Measurements from ENCODE around the gene CDCA5. TPM values are rescaled to one million over a fixed set of nuclear protein-coding genes. Genes with fewer than 3 reads are reported as not detected.
A peak's percentile ranks its signal among the peaks of the same experiment; 100 is the strongest.

Gene CDCA5
- total RNA-seq, 1 donor from 2014 or later = 16.5 TPM

DNA sequence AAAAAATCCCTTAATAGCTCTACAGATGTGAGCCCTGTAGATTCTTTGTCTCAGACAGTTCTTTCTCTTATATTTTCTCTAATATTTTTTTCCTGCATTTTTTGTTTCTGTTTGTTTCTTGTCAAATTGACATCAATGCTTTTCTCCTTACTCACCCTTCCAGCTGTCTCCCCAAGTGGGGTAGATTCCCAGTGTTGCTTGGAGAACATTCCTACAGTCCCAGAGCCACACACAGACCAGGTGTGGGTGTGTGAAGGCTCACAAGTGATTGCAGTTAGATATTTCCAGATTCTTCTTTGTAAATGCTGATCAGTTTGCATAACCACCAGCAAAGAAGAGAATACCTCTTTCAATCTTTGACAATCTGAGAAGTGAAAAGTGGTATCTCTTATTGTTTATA is 19.6 kb upstream of the CDCA5 start:
- no peak overlapping the region for H3K27ac Mint-ChIP-seq
- H3K4me1 Mint-ChIP-seq = peaks cover 3% of the 10 kb centered on the region
- TF ChIP-seq, protein P1, sequence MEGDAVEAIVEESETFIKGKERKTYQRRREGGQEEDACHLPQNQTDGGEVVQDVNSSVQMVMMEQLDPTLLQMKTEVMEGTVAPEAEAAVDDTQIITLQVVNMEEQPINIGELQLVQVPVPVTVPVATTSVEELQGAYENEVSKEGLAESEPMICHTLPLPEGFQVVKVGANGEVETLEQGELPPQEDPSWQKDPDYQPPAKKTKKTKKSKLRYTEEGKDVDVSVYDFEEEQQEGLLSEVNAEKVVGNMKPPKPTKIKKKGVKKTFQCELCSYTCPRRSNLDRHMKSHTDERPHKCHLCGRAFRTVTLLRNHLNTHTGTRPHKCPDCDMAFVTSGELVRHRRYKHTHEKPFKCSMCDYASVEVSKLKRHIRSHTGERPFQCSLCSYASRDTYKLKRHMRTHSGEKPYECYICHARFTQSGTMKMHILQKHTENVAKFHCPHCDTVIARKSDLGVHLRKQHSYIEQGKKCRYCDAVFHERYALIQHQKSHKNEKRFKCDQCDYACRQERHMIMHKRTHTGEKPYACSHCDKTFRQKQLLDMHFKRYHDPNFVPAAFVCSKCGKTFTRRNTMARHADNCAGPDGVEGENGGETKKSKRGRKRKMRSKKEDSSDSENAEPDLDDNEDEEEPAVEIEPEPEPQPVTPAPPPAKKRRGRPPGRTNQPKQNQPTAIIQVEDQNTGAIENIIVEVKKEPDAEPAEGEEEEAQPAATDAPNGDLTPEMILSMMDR (IDR thresholded peaks at IDR 0.05; ENCODE audit: unreplicated experiment) = no peak
- no peak overlapping the region for H3K4me3 Mint-ChIP-seq
- H3K9me3 Mint-ChIP-seq = no peaks in the 10 kb centered on the region
- H3K36me3 Mint-ChIP-seq = no peaks in the 10 kb centered on the region
- H3K27me3 Mint-ChIP-seq (ENCODE audit: low read depth) = no peaks in the 10 kb centered on the region
- DNase-seq (ENCODE audit: low spot score in 2 of 2, unreplicated experiment in 2 of 2) = no peak

DNA sequence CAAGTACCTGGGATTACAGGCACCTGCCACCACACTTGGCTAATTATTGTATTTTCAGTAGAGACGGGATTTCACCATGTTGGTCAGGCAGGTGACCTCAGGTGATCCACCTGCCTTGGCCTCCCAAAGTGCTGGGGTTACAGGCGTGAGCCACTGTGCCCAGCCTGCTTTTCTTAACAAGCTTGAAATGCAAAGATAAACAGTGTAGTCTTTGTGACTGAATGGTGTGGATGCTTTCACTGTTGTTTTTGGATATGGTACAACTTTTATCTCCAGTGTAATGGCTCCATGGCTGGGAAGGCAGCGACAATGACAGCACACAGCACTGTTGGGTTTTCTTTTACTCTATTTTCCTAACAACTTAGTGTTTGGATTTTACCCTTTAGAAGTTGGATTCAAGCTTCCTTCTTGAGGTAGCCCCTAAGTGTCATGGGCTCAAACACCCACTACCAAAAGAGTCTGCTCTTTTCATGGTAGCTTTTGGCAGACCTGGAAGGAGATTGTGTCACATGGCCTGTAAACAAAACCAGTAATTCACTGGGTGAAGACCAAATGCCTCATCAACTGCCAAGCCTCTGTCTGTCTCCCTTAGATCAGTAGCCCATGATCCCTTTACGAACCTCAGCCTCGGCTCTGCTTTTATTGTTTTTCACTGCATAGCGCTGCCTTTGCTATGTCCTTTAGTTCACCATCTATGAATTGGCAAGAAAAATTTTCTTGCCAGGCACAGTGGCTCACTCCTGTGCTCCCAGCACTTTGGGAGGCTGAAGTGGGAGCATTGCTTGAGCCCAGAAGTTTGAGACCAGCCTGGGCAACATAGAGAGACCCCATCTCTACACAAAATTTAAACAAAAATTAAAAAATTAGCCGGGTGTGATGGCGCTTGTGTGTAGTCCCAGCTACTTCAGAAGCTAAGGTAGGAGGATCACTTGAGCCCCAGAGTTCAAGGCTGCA is 18.6 kb upstream of the CDCA5 start:
- Mint-ChIP-seq H3K9me3 (no peaks in the 10 kb centered on the region), H3K27me3 (ENCODE audit: low read depth) (no peaks in the 10 kb centered on the region), H3K36me3 (no peaks in the 10 kb centered on the region), H3K27ac (no peak overlapping the region), H3K4me1 (peaks cover 3% of the 10 kb centered on the region), H3K4me3 (no peak overlapping the region)
- TF ChIP-seq, protein P1 (IDR thresholded peaks at IDR 0.05; ENCODE audit: unreplicated experiment) = no peak
- no peak for DNase-seq (ENCODE audit: low spot score in 2 of 2, unreplicated experiment in 2 of 2)

DNA sequence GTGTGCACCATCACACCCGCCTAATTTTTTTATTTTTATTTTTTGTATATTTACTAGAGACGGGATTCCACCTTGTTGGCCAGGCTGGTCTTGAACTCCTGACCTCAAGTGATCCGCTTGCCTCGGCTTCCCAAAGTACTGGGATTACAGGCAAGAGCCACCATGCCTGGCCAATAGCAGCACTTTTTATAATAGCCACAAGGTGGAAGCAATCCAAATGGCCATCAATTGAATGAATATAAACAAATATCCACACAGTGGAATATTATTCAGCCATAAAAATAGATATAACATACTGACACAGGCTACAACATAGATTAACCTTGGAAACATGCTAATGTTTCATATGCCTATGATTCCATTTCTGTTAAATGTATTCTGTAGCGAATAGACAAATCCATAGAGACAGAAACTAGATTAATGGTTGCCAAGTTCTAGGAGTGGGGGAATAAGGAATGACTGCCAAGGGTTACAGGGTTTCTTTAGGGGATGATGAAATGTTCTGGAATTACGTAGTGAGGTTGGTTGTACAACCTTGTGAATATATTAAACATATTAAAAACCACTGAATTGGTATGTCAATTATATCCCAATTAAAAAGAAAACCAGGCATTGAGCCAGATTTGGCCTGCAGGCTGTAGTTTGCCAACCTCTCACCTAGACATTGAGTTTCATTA is 17.0 kb upstream of the CDCA5 start:
- TF ChIP-seq, protein P1 (IDR thresholded peaks at IDR 0.05; ENCODE audit: unreplicated experiment) = peak; percentile 44
- no peaks in the 10 kb centered on the region for H3K9me3 Mint-ChIP-seq
- no peak for DNase-seq (ENCODE audit: low spot score in 2 of 2, unreplicated experiment in 2 of 2)
- no peak overlapping the region for H3K4me3 Mint-ChIP-seq
- peaks cover 9% of the 10 kb centered on the region for H3K4me1 Mint-ChIP-seq
- H3K27ac Mint-ChIP-seq = no peak overlapping the region
- H3K27me3 Mint-ChIP-seq (ENCODE audit: low read depth) = no peaks in the 10 kb centered on the region
- no peaks in the 10 kb centered on the region for H3K36me3 Mint-ChIP-seq

DNA sequence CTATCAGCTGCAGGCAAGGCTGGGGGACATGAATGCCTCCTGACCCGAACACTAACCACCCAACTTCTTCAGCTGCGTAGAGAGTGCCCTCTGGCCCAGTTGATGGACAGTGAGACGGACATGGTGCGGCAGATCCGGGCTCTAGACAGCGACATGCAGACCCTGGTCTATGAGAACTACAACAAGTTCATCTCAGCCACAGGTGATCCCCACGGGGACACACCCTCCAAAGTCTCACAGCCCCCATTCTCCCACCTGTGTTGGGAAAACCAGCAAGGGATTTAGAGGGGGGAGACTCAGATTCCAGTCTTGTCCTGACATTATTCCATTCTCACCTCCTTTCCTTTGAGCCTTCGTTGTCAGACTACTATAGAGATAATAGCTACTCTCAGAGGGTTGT is 13.1 kb upstream of the CDCA5 start:
- peak overlapping the region; percentile 89 for H3K4me3 Mint-ChIP-seq
- no peak for DNase-seq (ENCODE audit: low spot score in 2 of 2, unreplicated experiment in 2 of 2)
- H3K9me3 Mint-ChIP-seq = no peaks in the 10 kb centered on the region
- no peaks in the 10 kb centered on the region for H3K36me3 Mint-ChIP-seq
- H3K27me3 Mint-ChIP-seq (ENCODE audit: low read depth) = no peaks in the 10 kb centered on the region
- H3K27ac Mint-ChIP-seq = peak overlapping the region; percentile 34
- H3K4me1 Mint-ChIP-seq = peaks cover 8% of the 10 kb centered on the region
- TF ChIP-seq, protein P1 (IDR thresholded peaks at IDR 0.05; ENCODE audit: unreplicated experiment) = no peak

DNA sequence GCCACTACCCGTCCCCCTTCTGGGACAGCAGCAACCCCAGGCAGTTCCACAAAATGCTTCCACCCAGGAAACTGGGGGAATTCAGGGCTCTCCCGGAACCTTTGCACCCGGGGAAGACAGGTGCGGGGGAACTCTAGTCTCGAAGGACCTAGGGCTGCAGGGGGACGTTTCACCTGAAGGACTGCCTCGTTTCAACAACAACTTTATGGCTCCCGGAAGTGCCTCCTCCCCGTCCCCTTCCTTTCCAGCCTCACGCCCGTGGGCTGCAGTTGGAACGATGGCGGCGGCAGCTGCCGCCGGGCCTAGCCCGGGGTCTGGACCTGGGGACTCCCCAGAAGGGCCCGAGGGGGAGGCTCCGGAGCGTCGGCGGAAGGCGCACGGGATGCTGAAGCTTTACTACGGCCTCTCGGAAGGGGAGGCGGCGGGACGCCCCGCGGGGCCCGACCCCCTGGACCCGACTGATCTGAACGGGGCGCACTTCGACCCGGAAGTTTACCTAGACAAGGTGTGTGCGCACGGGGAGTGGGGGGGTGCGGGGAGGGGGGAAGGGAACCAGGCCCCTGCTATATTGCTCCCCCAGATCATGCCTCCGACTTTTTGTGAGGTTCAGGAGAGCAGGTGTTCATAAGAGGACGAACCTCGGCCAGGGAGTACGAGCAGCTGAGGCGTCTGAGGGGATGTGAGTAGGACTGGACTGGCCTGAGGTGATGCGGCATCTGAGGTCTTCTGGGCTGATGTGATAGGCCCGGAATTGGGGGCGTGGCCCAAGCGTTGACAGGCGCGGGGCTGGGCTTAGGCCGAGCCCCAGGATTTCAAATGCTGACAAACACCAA is 12.3 kb upstream of the CDCA5 start, which contains the start of gene VPS51:
TSS of gene VPS51 (plus strand) at position 241 of the 833 bp plus-strand sequence. CDS start at position 278, 37 bp downstream.
- Mint-ChIP-seq H3K4me3 (peak within 1 kb of the TSS; percentile 89), H3K36me3 (no peaks in the 10 kb centered on the region), H3K4me1 (peaks cover 8% of the 10 kb centered on the region), H3K27ac (peak within 1 kb of the TSS; percentile 98), H3K27me3 (ENCODE audit: low read depth) (no peaks in the 10 kb centered on the region), H3K9me3 (no peaks in the 10 kb centered on the region)
- peak; percentile 69 to 86 for DNase-seq (ENCODE audit: low spot score in 2 of 2, unreplicated experiment in 2 of 2)
- TF ChIP-seq, protein P1 (IDR thresholded peaks at IDR 0.05; ENCODE audit: unreplicated experiment) = no peak
